Sigmoid colon (tissue), 7 donors: ENCODE data around the gene CDH13. TPM values are rescaled to one million over a fixed set of nuclear protein-coding genes. Genes with fewer than 3 reads are reported as not detected.

Experiments
- DNase-seq: peaks from one replicate; pipeline ENCODE4 v3.0.0-alpha.2; 2019
- H3K27ac ChIP-seq, 4 donors: fragments of 200-600 bp; sonication (generic); one replicate each; pipeline ENCODE4 v1.5.1; 2016 to 2019; ENCODE audit warnings: mild to moderate bottlenecking in 1 of 4
- H3K27me3 ChIP-seq, 3 donors: fragments of 200-600 bp; sonication (generic); one replicate each; pipeline ENCODE4 v1.5.1; 2019; ENCODE audit warnings: mild to moderate bottlenecking in 1 of 3
- H3K36me3 ChIP-seq, 4 donors: fragments of 200-600 bp; sonication (generic); one replicate each; pipeline ENCODE4 v1.5.1; 2016 to 2019
- H3K4me1 ChIP-seq, 4 donors: fragments of 200-600 bp; sonication (generic); one replicate each; pipeline ENCODE4 v1.5.1; 2017 to 2019
- H3K4me3 ChIP-seq, 4 donors: fragments of 200-600 bp; sonication (generic); one replicate each; pipeline ENCODE4 v1.5.1; 2017 to 2019; ENCODE audit warnings: mild to moderate bottlenecking in 2 of 4, moderate library complexity in 1 of 4
- H3K9me3 ChIP-seq, 4 donors: fragments of 200-600 bp in 3 of 4; sonication (generic) in 3 of 4; one replicate each; pipeline versions ENCODE4 v1.5.1 to v1.6.1; 2013 to 2019
- EP300 ChIP-seq, 4 donors: sonication (generic); formaldehyde crosslinking; IDR thresholded peaks; one replicate each; pipeline ENCODE4 v1.6.1; 2017; ENCODE audit warnings: antibody characterized with exemption in 4 of 4
- POLR2A ChIP-seq, 2 donors: fragments of 450-650 bp; IDR thresholded peaks; one replicate each; pipeline ENCODE4 v1.6.1; 2016; ENCODE audit warnings: antibody characterized with exemption in 2 of 2, mild to moderate bottlenecking in 2 of 2, moderate library complexity in 2 of 2
- POLR2AphosphoS5 ChIP-seq, 4 donors: sonication (generic); formaldehyde crosslinking; IDR thresholded peaks; one replicate each; pipeline ENCODE4 v1.6.1; 2017; ENCODE audit warnings: antibody characterized with exemption in 4 of 4
- WGBS, 2 donors: extraction: QIAGEN DNeasy Blood & Tissue Kit; methylation state at CpG; one replicate each; pipeline ENCODE4 v1.1.7; 2013; 5-methylcytosine and 5-hydroxymethylcytosine counted together
- intact Hi-C: fragments of 100-400 bp; cut with DNase I; formaldehyde crosslinking; loops from one replicate; pipeline ENCODE4 v1.15.1; 2023
- polyA plus RNA-seq, 3 donors: library from polyadenylated mRNA; stranded (reverse); fragments of 200-250 nt; gene quantifications; one replicate each; pipeline ENCODE4 v1.2.3, GENCODE V29; 2013
- total RNA-seq, 4 donors: library from RNA; depleted of rRNA; stranded (reverse); fragments of >200 nt; gene quantifications; one replicate each; pipeline ENCODE4 v1.1.0, GENCODE V29; 2016
- TF ChIP-seq, protein P1 (sequence below), 4 experiments: fragments of 450-650 bp in 3 of 4; fragments of 200-600 bp in 1 of 4; IDR thresholded peaks; one replicate each; pipeline ENCODE4 v1.5.1; 2016 to 2019; ENCODE audit warnings: antibody characterized with exemption in 4 of 4, mild to moderate bottlenecking in 3 of 4, moderate library complexity in 2 of 4
- donor health status: healthy with polysubstance abuse.
- donor health status: Bipolar disorder and iron deficiency.
- donor health status: healthy.

CDH13 gene
- total and polyA plus RNA-seq, 7 donors: 0.60 to 17.6 (median 11.8) TPM

DNA sequence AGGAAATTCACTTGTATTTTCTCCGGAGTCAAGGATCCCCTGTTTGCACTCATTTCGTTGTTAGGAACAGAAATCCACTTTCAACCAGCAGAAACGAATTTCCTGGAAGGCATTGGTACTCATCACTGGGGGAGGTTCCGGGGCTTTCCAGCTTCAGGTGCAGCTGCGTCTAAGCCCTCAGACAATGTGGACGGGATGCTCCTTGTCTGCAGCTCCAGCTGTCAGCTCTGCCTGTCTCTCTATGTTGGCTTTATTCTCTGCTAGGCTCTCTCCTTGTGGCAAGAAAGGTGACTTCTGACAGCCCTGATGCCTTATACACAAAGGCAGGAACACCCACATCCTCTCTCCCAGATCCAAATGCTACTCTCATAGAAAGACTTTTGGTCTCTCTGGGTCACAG is 997.1 kb downstream of the CDH13 start:
- DNase-seq: no peak

GRCh38 chr16:83624429-83625120 is 997.8 kb downstream of the CDH13 start:
- H3K9me3 ChIP-seq: no peaks in the 10 kb centered on the region
- no peaks in the 10 kb centered on the region for H3K27me3 ChIP-seq
- TF ChIP-seq, protein P1, sequence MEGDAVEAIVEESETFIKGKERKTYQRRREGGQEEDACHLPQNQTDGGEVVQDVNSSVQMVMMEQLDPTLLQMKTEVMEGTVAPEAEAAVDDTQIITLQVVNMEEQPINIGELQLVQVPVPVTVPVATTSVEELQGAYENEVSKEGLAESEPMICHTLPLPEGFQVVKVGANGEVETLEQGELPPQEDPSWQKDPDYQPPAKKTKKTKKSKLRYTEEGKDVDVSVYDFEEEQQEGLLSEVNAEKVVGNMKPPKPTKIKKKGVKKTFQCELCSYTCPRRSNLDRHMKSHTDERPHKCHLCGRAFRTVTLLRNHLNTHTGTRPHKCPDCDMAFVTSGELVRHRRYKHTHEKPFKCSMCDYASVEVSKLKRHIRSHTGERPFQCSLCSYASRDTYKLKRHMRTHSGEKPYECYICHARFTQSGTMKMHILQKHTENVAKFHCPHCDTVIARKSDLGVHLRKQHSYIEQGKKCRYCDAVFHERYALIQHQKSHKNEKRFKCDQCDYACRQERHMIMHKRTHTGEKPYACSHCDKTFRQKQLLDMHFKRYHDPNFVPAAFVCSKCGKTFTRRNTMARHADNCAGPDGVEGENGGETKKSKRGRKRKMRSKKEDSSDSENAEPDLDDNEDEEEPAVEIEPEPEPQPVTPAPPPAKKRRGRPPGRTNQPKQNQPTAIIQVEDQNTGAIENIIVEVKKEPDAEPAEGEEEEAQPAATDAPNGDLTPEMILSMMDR (IDR thresholded peaks at IDR 0.05): no peak
- TF ChIP-seq POLR2AphosphoS5 (IDR thresholded peaks at IDR 0.05) (no peak), EP300 (IDR thresholded peaks at IDR 0.05) (no peak), POLR2A (IDR thresholded peaks at IDR 0.05) (no peak)
- WGBS, 2 donors: 83 to 84% methylated on average over 11 of the region's 11 CpGs
- intact Hi-C loops: no loop called here
- no peaks in the 10 kb centered on the region for H3K36me3 ChIP-seq
- no peaks in the 10 kb centered on the region for H3K4me1 ChIP-seq
- H3K4me3 ChIP-seq: no peak overlapping the region
- DNase-seq: no peak
- H3K27ac ChIP-seq: no peak overlapping the region

More for the DNA sequence above, 997.1 kb downstream of the CDH13 start:
- no peaks in the 10 kb centered on the region for H3K27me3 ChIP-seq
- intact Hi-C loops: no loop called here
- H3K4me1 ChIP-seq: no peaks in the 10 kb centered on the region
- no peak for TF ChIP-seq EP300 (IDR thresholded peaks at IDR 0.05)
- TF ChIP-seq, protein P1 (IDR thresholded peaks at IDR 0.05): no peak
- TF ChIP-seq POLR2A (IDR thresholded peaks at IDR 0.05): no peak
- no peak for TF ChIP-seq POLR2AphosphoS5 (IDR thresholded peaks at IDR 0.05)
- peaks cover 0 to 3% (median 0%) of the 10 kb centered on the region in 4 donors for H3K9me3 ChIP-seq
- H3K36me3 ChIP-seq: no peaks in the 10 kb centered on the region
- H3K27ac ChIP-seq: no peak overlapping the region
- WGBS, 2 donors: 75 to 78% methylated on average over 6 of the region's 6 CpGs
- no peak overlapping the region for H3K4me3 ChIP-seq

- H3K4me1 ChIP-seq: no peaks in the 10 kb centered on the region
These were observed 999.4 kb downstream of the CDH13 start for GRCh38 chr16:83626204-83626603.

GRCh38 chr16:83626676-83627075 is 999.9 kb downstream of the CDH13 start:
- H3K27me3 ChIP-seq: no peaks in the 10 kb centered on the region
- no peak for DNase-seq
- H3K4me1 ChIP-seq: no peaks in the 10 kb centered on the region
- no peak overlapping the region for H3K4me3 ChIP-seq
- no peaks in the 10 kb centered on the region for H3K36me3 ChIP-seq
- intact Hi-C loops: no loop called here
- TF ChIP-seq POLR2AphosphoS5 (IDR thresholded peaks at IDR 0.05): no peak
- H3K27ac ChIP-seq: no peak overlapping the region
- H3K9me3 ChIP-seq: no peaks in the 10 kb centered on the region
- WGBS, 2 donors: 90 to 92% methylated on average over 13 of the region's 13 CpGs

More at GRCh38 chr16:83626204-83626603, 999.4 kb downstream of the CDH13 start:
- no peak overlapping the region for H3K4me3 ChIP-seq
- TF ChIP-seq POLR2A (IDR thresholded peaks at IDR 0.05) (no peak), EP300 (IDR thresholded peaks at IDR 0.05) (no peak), POLR2AphosphoS5 (IDR thresholded peaks at IDR 0.05) (no peak)
- TF ChIP-seq, protein P1 (IDR thresholded peaks at IDR 0.05): no peak
- no peak for DNase-seq
- no peaks in the 10 kb centered on the region for H3K27me3 ChIP-seq
- 92 to 95% methylated on average over 13 of the region's 13 CpGs for WGBS, 2 donors
- H3K27ac ChIP-seq: no peak overlapping the region
- intact Hi-C loops: no loop called here
- no peaks in the 10 kb centered on the region for H3K36me3 ChIP-seq
- no peaks in the 10 kb centered on the region for H3K9me3 ChIP-seq

- DNase-seq: no peak
- H3K36me3 ChIP-seq: no peaks in the 10 kb centered on the region
- no peak overlapping the region for H3K27ac ChIP-seq
- no peaks in the 10 kb centered on the region for H3K4me1 ChIP-seq
- no peak overlapping the region for H3K4me3 ChIP-seq
- no peaks in the 10 kb centered on the region for H3K27me3 ChIP-seq
- H3K9me3 ChIP-seq: no peaks in the 10 kb centered on the region
- WGBS, 2 donors: 81 to 84% methylated on average over 7 of the region's 7 CpGs
- intact Hi-C loops: no loop called here
- no peak for TF ChIP-seq POLR2AphosphoS5 (IDR thresholded peaks at IDR 0.05)
- TF ChIP-seq, protein P1 (IDR thresholded peaks at IDR 0.05): no peak
- TF ChIP-seq EP300 (IDR thresholded peaks at IDR 0.05): no peak
- TF ChIP-seq POLR2A (IDR thresholded peaks at IDR 0.05): no peak
These were observed 1001.2 kb downstream of the CDH13 start for GRCh38 chr16:83627996-83628395.
